Vagina (tissue), 2 donors: ENCODE data around the gene KCNQ2. TPM values are rescaled to one million over a fixed set of nuclear protein-coding genes. Genes with fewer than 3 reads are reported as not detected.

ENCODE experiments used
- DNase-seq, 2 donors: peaks; one replicate each; pipeline ENCODE4 v3.0.0-alpha.2; 2017; ENCODE audit errors: extremely low spot score in 2 of 2
- H3K27ac ChIP-seq: fragments of 200-600 bp; sonication (generic); one replicate; pipeline ENCODE4 v1.5.1; 2019
- H3K27me3 ChIP-seq: fragments of 200-600 bp; sonication (generic); one replicate; pipeline ENCODE4 v1.5.1; 2019
- H3K36me3 ChIP-seq, 2 donors: fragments of 200-600 bp; sonication (generic); one replicate each; pipeline ENCODE4 v1.5.1; 2017 to 2019
- H3K4me1 ChIP-seq: fragments of 200-600 bp; sonication (generic); one replicate; pipeline ENCODE4 v1.5.1; 2019
- H3K4me3 ChIP-seq, 2 donors: fragments of 200-600 bp; sonication (generic); 1 replicate in 1 of 2; 2 replicates in 1 of 2; pipeline ENCODE4 v1.5.1; 2016 to 2019
- H3K9me3 ChIP-seq: fragments of 200-600 bp; sonication (generic); one replicate; pipeline ENCODE4 v1.5.1; 2019
- CTCF ChIP-seq, 3 experiments: fragments of 450-650 bp in 2 of 3; fragments of 200-600 bp in 1 of 3; sonication (generic) in 1 of 3; IDR thresholded peaks; one replicate each; pipeline ENCODE4 v1.5.1; 2017 to 2019; ENCODE audit warnings: antibody characterized with exemption in 3 of 3, mild to moderate bottlenecking in 2 of 3, moderate library complexity in 2 of 3
- POLR2A ChIP-seq, 2 donors: fragments of 450-650 bp; IDR thresholded peaks; one replicate each; pipeline ENCODE4 v1.6.1; 2017; ENCODE audit warnings: antibody characterized with exemption in 2 of 2, mild to moderate bottlenecking in 2 of 2, moderate library complexity in 2 of 2
- POLR2AphosphoS5 ChIP-seq, 2 donors: sonication (generic); formaldehyde crosslinking; IDR thresholded peaks; one replicate each; pipeline ENCODE4 v1.9.0; 2017; ENCODE audit warnings: antibody characterized with exemption in 2 of 2, mild to moderate bottlenecking in 2 of 2, low read depth in 1 of 2; ENCODE audit not compliant: insufficient read depth in 1 of 2
- intact Hi-C: fragments of 100-400 bp; cut with DNase I; formaldehyde crosslinking; loops from one replicate; pipeline ENCODE4 v1.15.1; 2023
- total RNA-seq: library from RNA; depleted of rRNA; stranded (reverse); fragments of >200 nt; gene quantifications from one replicate; pipeline ENCODE4 v1.2.3, GENCODE V29; 2016

KCNQ2 gene
- total RNA-seq, 1 donor from 2014 or later, result 1.2 TPM

GRCh38 chr20:63477944-63478343 is 5.5 kb upstream of the KCNQ2 start:
- no peak overlapping the region for H3K27ac ChIP-seq
- no peaks in the 10 kb centered on the region for H3K4me1 ChIP-seq
- no peaks in the 10 kb centered on the region for H3K9me3 ChIP-seq
- TF ChIP-seq CTCF (IDR thresholded peaks at IDR 0.05), result no peak
- TF ChIP-seq POLR2A (IDR thresholded peaks at IDR 0.05), result no peak
- no peak for TF ChIP-seq POLR2AphosphoS5 (IDR thresholded peaks at IDR 0.05; ENCODE audit: insufficient read depth in 1 of 2, low read depth in 1 of 2)
- peaks cover 2% of the 10 kb centered on the region for H3K27me3 ChIP-seq
- no peak for DNase-seq
- H3K36me3 ChIP-seq, result no peaks in the 10 kb centered on the region
- intact Hi-C loops, result loop anchor here (10.0 kb wide), 1 partner anchor 303 kb away; no protein-coding TSS in a partner anchor
- no peak overlapping the region for H3K4me3 ChIP-seq

GRCh38 chr20:63477061-63477616 is 4.7 kb upstream of the KCNQ2 start:
- Histone ChIP-seq H3K9me3 (no peaks in the 10 kb centered on the region), H3K4me1 (peaks cover 2% of the 10 kb centered on the region), H3K4me3 (no peak overlapping the region), H3K36me3 (no peaks in the 10 kb centered on the region), H3K27me3 (peaks cover 2% of the 10 kb centered on the region), H3K27ac (no peak overlapping the region)
- no peak for TF ChIP-seq POLR2AphosphoS5 (IDR thresholded peaks at IDR 0.05; ENCODE audit: insufficient read depth in 1 of 2, low read depth in 1 of 2)
- no peak for TF ChIP-seq POLR2A (IDR thresholded peaks at IDR 0.05)
- TF ChIP-seq CTCF (IDR thresholded peaks at IDR 0.05), result no peak
- no peak for DNase-seq
- intact Hi-C loops, result loop anchor here (10.0 kb wide), 1 partner anchor 302 kb away; no protein-coding TSS in a partner anchor

- intact Hi-C loops, result loop anchor here (10.0 kb wide), 1 partner anchor 300 kb away; no protein-coding TSS in a partner anchor
- Histone ChIP-seq H3K4me1 (peaks cover 13% of the 10 kb centered on the region), H3K27me3 (peaks cover 11% of the 10 kb centered on the region), H3K36me3 (no peaks in the 10 kb centered on the region), H3K4me3 (no peak overlapping the region), H3K9me3 (no peaks in the 10 kb centered on the region), H3K27ac (no peak overlapping the region)
- TF ChIP-seq CTCF (IDR thresholded peaks at IDR 0.05) (no peak), POLR2AphosphoS5 (IDR thresholded peaks at IDR 0.05; ENCODE audit: insufficient read depth in 1 of 2, low read depth in 1 of 2) (no peak), POLR2A (IDR thresholded peaks at IDR 0.05) (no peak)
- no peak for DNase-seq
These were observed 2.8 kb upstream of the KCNQ2 start for GRCh38 chr20:63475209-63475608.

GRCh38 chr20:63473555-63474449 is 1.3 kb upstream of the KCNQ2 start:
- no peak for DNase-seq

More at GRCh38 chr20:63473555-63474449, 1.3 kb upstream of the KCNQ2 start:
- Histone ChIP-seq H3K4me3 (no peak overlapping the region), H3K27me3 (peaks cover 11% of the 10 kb centered on the region), H3K27ac (no peak overlapping the region), H3K9me3 (no peaks in the 10 kb centered on the region), H3K36me3 (no peaks in the 10 kb centered on the region), H3K4me1 (peaks cover 13% of the 10 kb centered on the region)
- intact Hi-C loops, result loop anchor here (10.0 kb wide), 1 partner anchor 299 kb away; no protein-coding TSS in a partner anchor
- no peak for TF ChIP-seq POLR2A (IDR thresholded peaks at IDR 0.05)
- TF ChIP-seq CTCF (IDR thresholded peaks at IDR 0.05), result no peak
- TF ChIP-seq POLR2AphosphoS5 (IDR thresholded peaks at IDR 0.05; ENCODE audit: insufficient read depth in 1 of 2, low read depth in 1 of 2), result no peak
